ENCODE measurements around the gene ATXN10.

DNA sequence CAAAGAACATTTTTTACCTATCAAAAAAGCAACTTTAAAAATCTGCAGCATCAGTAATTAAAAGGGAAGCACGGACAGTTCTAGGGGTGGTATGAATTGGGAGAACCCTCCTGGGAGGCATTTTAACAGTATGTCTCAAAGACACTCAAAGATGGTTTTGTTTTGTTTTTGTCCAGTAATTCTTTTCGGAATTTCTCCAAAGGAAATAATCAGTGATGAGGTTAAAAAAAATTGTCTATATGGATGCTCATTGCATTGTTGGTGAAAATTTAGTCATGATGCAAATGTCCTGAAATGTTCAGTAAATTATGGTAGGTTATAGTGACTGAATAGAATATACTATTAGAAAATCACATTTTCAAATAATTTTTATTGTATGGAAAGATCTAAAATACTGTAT, 115.1 kb downstream of the ATXN10 start:
- TF ChIP-seq EZH2phosphoT487 (conservative IDR thresholded peaks at IDR 0.05; ENCODE audit: low read length) (no peak), CTCF (IDR thresholded peaks at IDR 0.05; ENCODE audit: insufficient read depth, low read length, poor library complexity, severe bottlenecking) (no peak)
